ENCODE results near the gene NNAT. TPM values are rescaled to one million over a fixed set of nuclear protein-coding genes. Genes with fewer than 3 reads are reported as not detected.

NNAT gene, protein sequence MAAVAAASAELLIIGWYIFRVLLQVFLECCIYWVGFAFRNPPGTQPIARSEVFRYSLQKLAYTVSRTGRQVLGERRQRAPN
- total RNA-seq, result 1.8 and 2.4 TPM in 2 replicates

DNA sequence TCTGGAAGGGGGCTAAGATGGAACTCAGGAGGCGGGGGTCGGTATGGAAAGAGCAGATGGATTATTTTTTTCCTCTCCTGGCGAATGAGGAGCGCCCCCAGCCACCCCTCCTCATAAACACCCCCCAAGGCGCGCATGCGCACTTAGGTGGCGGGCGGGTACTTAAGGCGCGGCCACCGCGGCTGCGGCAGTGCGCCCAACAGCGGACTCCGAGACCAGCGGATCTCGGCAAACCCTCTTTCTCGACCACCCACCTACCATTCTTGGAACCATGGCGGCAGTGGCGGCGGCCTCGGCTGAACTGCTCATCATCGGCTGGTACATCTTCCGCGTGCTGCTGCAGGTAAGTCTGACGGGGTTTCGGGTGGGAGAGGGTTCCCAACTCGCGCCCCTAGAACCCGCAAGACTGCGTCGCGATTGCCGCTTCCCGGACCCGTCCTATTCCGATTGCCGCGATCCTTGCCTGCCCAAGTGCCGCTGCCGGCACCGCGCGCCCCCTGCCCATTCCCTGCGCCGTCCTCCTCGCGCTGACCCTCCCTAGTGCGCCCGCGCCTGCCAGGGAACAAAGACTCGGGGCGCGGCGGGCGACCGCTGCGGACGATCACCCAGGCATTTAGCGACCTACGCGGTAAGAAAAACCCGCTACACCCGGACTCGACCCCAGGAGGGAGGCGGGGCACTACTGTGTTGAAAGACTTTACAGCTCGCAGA is at the start of gene NNAT:
Gene NNAT (plus strand): TSS at position 190 of the 711 bp plus-strand sequence. CDS start 82 bp downstream, at position 272.

DNA sequence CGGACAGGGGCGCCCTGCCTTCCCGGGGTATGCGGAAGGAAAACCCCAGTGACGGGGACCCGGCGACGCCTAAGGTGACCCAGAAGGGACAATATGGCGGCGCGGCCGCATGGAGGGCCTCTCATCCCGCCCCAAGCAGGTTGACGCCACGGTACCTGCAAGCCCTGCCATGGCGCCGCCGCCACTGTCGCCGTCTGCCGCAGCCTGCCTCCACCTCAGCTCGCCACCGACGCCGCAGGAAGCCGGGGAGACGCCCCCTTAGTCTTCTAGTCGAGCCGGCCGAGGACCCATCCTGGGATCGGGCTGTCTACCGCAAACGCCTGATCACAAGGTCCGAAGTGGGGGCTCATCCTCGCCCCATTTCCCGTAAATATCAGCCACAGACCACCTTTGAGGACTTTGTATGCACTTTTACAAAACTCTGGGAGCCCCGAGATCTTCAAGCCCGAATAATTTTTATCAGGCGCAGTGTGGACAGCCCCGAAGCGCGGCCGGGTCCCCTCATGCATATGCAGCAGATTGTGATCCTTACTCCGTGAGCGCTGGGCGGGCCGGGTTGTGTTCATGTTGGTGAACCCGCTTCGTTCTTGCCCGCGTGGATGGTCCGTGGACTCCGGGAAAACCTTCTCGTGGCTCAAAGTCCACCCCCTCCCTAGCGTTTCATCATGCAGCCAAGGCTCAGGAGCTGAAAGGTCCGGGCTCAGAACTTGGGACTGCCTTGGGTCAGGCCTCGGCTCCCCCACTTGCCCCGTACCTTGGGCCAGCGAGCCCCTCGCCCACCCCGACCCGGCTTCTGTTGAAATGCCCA is 6.8 kb downstream of the NNAT start, which contains the start of gene BLCAP:
Gene BLCAP (minus strand): TSS at position 239 of the 808 bp plus-strand sequence. CDS start 8,702 bp downstream, outside the sequence.

Other genes starting within 250 kb of the NNAT start
- gene MANBAL, start 231.6 kb upstream of the NNAT start, total RNA-seq, result 11.8 and 12.7 TPM in 2 replicates
- gene SRC, start 175.1 kb upstream of the NNAT start, total RNA-seq, result 37.4 and 41.1 TPM in 2 replicates
- 65.6 and 68.4 TPM in 2 replicates for gene BLCAP, start 6.6 kb downstream of the NNAT start, total RNA-seq
- gene CTNNBL1, start 172.8 kb downstream of the NNAT start, total RNA-seq, result 21.9 and 23.5 TPM in 2 replicates